Stimulated activated naive CD4-positive, alpha-beta T cell treated with Interleukin-2 at 50 U/mL for 16 hours (primary cell): ENCODE results near the gene CASP1.
"Not testable (repeated sequence)": the region's sequence is repeated elsewhere in the genome, so short reads cannot be mapped to it uniquely, and the experiment has no call there.

Experiments used
- DNase-seq: peaks from one replicate; lab custom pipeline; 2025; lab: John Stamatoyannopoulos, UW

Gene CASP1

GRCh38 chr11:105034813-105035620, at the start of gene CASP1:
TSS of gene CASP1 (minus strand) at chr11:105035144. CDS start at chr11:105035113, 31 bp downstream.
- no peak for DNase-seq

GRCh38 chr11:105081412-105082150, 46.6 kb upstream of the CASP1 start:
- DNase-seq, result no peak

- not testable (repeated sequence) for DNase-seq
Observed at GRCh38 chr11:105080171-105080906, 45.4 kb upstream of the CASP1 start.

GRCh38 chr11:105078283-105078682, 43.3 kb upstream of the CASP1 start:
- DNase-seq, result no peak

GRCh38 chr11:105077141-105077790, 42.3 kb upstream of the CASP1 start:
- peak; percentile 28 for DNase-seq

GRCh38 chr11:105074166-105074530, 39.2 kb upstream of the CASP1 start:
- no peak for DNase-seq

- DNase-seq, result no peak
Observed at GRCh38 chr11:105073456-105074165, 38.7 kb upstream of the CASP1 start.

- DNase-seq, result not testable (repeated sequence)
Observed at GRCh38 chr11:105072080-105072479, 37.1 kb upstream of the CASP1 start.

GRCh38 chr11:105071089-105071732, 36.3 kb upstream of the CASP1 start:
- no peak for DNase-seq

GRCh38 chr11:105070306-105070705, 35.4 kb upstream of the CASP1 start:
- no peak for DNase-seq

GRCh38 chr11:105069749-105070148, 34.8 kb upstream of the CASP1 start:
- DNase-seq, result not testable (repeated sequence)

GRCh38 chr11:105063245-105063941, 28.4 kb upstream of the CASP1 start:
- not testable (repeated sequence) for DNase-seq

GRCh38 chr11:105057432-105057831, 22.5 kb upstream of the CASP1 start:
- DNase-seq, result no peak

GRCh38 chr11:105056446-105056845, 21.5 kb upstream of the CASP1 start:
- DNase-seq, result no peak

- no peak for DNase-seq
Observed at GRCh38 chr11:105054723-105055493, 20.0 kb upstream of the CASP1 start.

GRCh38 chr11:105052487-105052886, 17.5 kb upstream of the CASP1 start:
- DNase-seq, result no peak

- no peak for DNase-seq
Observed at GRCh38 chr11:105051559-105051958, 16.6 kb upstream of the CASP1 start.

- DNase-seq, result no peak
Observed at GRCh38 chr11:105049481-105049880, 14.5 kb upstream of the CASP1 start.

GRCh38 chr11:105046898-105047579, 12.1 kb upstream of the CASP1 start:
- no peak for DNase-seq
